K562 (cell line): ENCODE measurements around the gene RILP. TPM values are rescaled to one million over a fixed set of nuclear protein-coding genes. Genes with fewer than 3 reads are reported as not detected.

ENCODE experiments used
- ATAC-seq: fragments of 200-7000 bp; cut with Tn5 transposase; 3 replicates; pipeline ENCODE4 v1.9.1; 2020; ENCODE audit warnings: moderate library complexity
- BruUV-seq: library from RNA; stranded (reverse); fragments of 400-500 nt; replicated peaks from 2 replicates; lab custom pipeline; 2021; lab: Mats Ljungman, UMichigan
- CTCF ChIA-PET: fragments of 300-600 bp; formaldehyde crosslinking; extraction: SDS; loops from one replicate; lab custom pipeline; 2021; ENCODE audit warnings: low intra/inter-chr PET ratio; lab: Yijun Ruan, JAX
- POLR2A ChIA-PET: fragments of 300-600, 350-650 bp; sonication (Branson Sonifier 250); formaldehyde crosslinking; extraction: SDS; loops from one replicate; lab custom pipeline; 2021; ENCODE audit warnings: antibody characterized with exemption, inconsistent platforms; lab: Yijun Ruan, JAX
- DNase-seq, 4 experiments: peaks; one replicate each; pipeline versions ENCODE4 v3.0.0 to v3.0.0-alpha.2; 2011 to 2018; ENCODE audit warnings: low spot score in 3 of 4, mixed read lengths in 3 of 4; ENCODE audit errors: extremely low read depth in 1 of 4
- FAIRE-seq: peaks from 2 replicates; lab custom pipeline; 2011; peaks lifted over from hg19 to GRCh38; lab: Jason Lieb, UNC
- H2AFZ ChIP-seq: 2 replicates; pipeline ENCODE4 v1.6.0; 2011; ENCODE audit warnings: low read depth, low read length, control low read depth, inconsistent platforms
- H3K27ac ChIP-seq: fragments of 200-600 bp; 3 replicates; pipeline ENCODE4 v1.8.0; 2011; ENCODE audit warnings: low read depth, mild to moderate bottlenecking, control low read depth, inconsistent platforms, low read length, moderate library complexity, mixed read lengths; ENCODE audit errors: extremely low read depth
- H3K27me3 ChIP-seq, 2 experiments: fragments of 300-600 bp in 1 of 2; 2 replicates in 1 of 2; 3 replicates in 1 of 2; pipeline versions ENCODE4 v1.6.0 to v1.8.0; 2011; ENCODE audit warnings: inconsistent platforms in 2 of 2, low read length in 2 of 2, mild to moderate bottlenecking in 1 of 2, mixed read lengths in 1 of 2, moderate library complexity in 1 of 2; ENCODE audit not compliant: control insufficient read depth in 2 of 2, insufficient read depth in 2 of 2
- H3K36me3 ChIP-seq: fragments of 300-600 bp; 3 replicates; pipeline ENCODE4 v1.8.0; 2011; ENCODE audit warnings: mild to moderate bottlenecking, low read length, inconsistent platforms; ENCODE audit not compliant: control insufficient read depth, insufficient read depth
- H3K4me1 ChIP-seq, 2 experiments: fragments of 200-600 bp in 1 of 2; replicated peaks in 1 of 2; 2 replicates in 1 of 2; 3 replicates in 1 of 2; pipeline versions ENCODE4 v1.5.1 to v1.8.0; 2011; ENCODE audit warnings: inconsistent platforms in 2 of 2, low read length in 2 of 2, mild to moderate bottlenecking in 1 of 2, mixed read lengths in 1 of 2, moderate library complexity in 1 of 2; ENCODE audit not compliant: control insufficient read depth in 2 of 2, insufficient read depth in 2 of 2
- H3K4me2 ChIP-seq: 2 replicates; pipeline ENCODE4 v1.6.1; 2011; ENCODE audit warnings: low read length, control low read depth, inconsistent platforms, mixed read lengths; ENCODE audit not compliant: insufficient read depth
- H3K4me3 ChIP-seq: fragments of 200-600 bp; sonication (generic), shearing (Covaris generic); 2 replicates; pipeline ENCODE4 v1.5.1; 2016; ENCODE audit warnings: control low read depth, inconsistent platforms
- H3K79me2 ChIP-seq: fragments of 200-600 bp; 3 replicates; pipeline ENCODE4 v1.8.0; 2011; ENCODE audit warnings: low read length, inconsistent platforms; ENCODE audit not compliant: control insufficient read depth, insufficient read depth
- H3K9ac ChIP-seq, 2 experiments: 2 replicates each; pipeline versions ENCODE4 v1.6.0 to v1.6.1; 2011; ENCODE audit warnings: low read depth in 2 of 2, low read length in 2 of 2, control low read depth in 1 of 2, inconsistent platforms in 1 of 2, mild to moderate bottlenecking in 1 of 2, mixed read lengths in 1 of 2; ENCODE audit not compliant: insufficient read depth in 1 of 2
- H3K9me1 ChIP-seq: one replicate; pipeline ENCODE4 v1.6.0; 2011; ENCODE audit warnings: inconsistent platforms, mild to moderate bottlenecking, low read length, moderate library complexity; ENCODE audit not compliant: control insufficient read depth, insufficient read depth
- H3K9me3 ChIP-seq: replicated peaks from 2 replicates; pipeline ENCODE4 v1.5.1; 2011; ENCODE audit warnings: low read depth, low read length, inconsistent platforms; ENCODE audit not compliant: control insufficient read depth, insufficient read depth
- H4K20me1 ChIP-seq: replicated peaks from 2 replicates; pipeline ENCODE4 v1.6.1; 2011; ENCODE audit warnings: low read length, inconsistent platforms, mixed read lengths; ENCODE audit not compliant: control insufficient read depth, insufficient read depth
- ETV5 ChIP-seq: sonication (generic); formaldehyde crosslinking; IDR thresholded peaks from 2 replicates; pipeline ENCODE4 v1.4.0; 2020; ENCODE audit warnings: low read depth, mild to moderate bottlenecking, missing genetic modification reagents
- HIVEP1 ChIP-seq: fragments of 250-450 bp; sonication (Bioruptor Pico); IDR thresholded peaks from 2 replicates; pipeline ENCODE4 v1.4.0; 2020; ENCODE audit warnings: mild to moderate bottlenecking
- L3MBTL2 ChIP-seq: fragments of 450-650 bp; IDR thresholded peaks from 2 replicates; pipeline ENCODE4 v1.6.1; 2016; ENCODE audit warnings: mild to moderate bottlenecking, moderate library complexity
- NFIC ChIP-seq: fragments of 450-650 bp; IDR thresholded peaks from 2 replicates; pipeline ENCODE4 v1.6.1; 2017; ENCODE audit warnings: mild to moderate bottlenecking, inconsistent platforms
- PURB ChIP-seq: sonication (generic); formaldehyde crosslinking; IDR thresholded peaks from 2 replicates; pipeline ENCODE4 v1.9.0; 2021; ENCODE audit warnings: low read depth, mild to moderate bottlenecking, missing genetic modification reagents
- RBM17 ChIP-seq: fragments of 200-400 bp; formaldehyde crosslinking; IDR thresholded peaks from 2 replicates; pipeline ENCODE4 v1.6.1; 2017; ENCODE audit warnings: low read depth, mild to moderate bottlenecking, low read length, borderline replicate concordance
- RBM39 ChIP-seq: fragments of 200-400 bp; formaldehyde crosslinking; optimal IDR thresholded peaks from 2 replicates; pipeline ENCODE3; 2018; ENCODE audit warnings: low read depth, low read length
- RFX7 ChIP-seq: fragments of 250-450 bp; sonication (Bioruptor Pico); IDR thresholded peaks from 2 replicates; pipeline ENCODE4 v1.5.1; 2021; ENCODE audit warnings: mild to moderate bottlenecking
- SAFB2 ChIP-seq: fragments of 200-400 bp; formaldehyde crosslinking; IDR thresholded peaks from 2 replicates; pipeline ENCODE4 v1.6.1; 2018; ENCODE audit warnings: borderline replicate concordance, low read length, low read depth, moderate library complexity; ENCODE audit not compliant: severe bottlenecking
- TAF9B ChIP-seq: fragments of 450-650 bp; IDR thresholded peaks from 2 replicates; pipeline ENCODE4 v1.6.1; 2018; ENCODE audit warnings: mild to moderate bottlenecking; ENCODE audit not compliant: partially characterized antibody
- ZNF347 ChIP-seq: fragments of 450-650 bp; formaldehyde crosslinking; IDR thresholded peaks from 2 replicates; pipeline ENCODE4 v1.4.0; 2020; ENCODE audit warnings: low read depth, mild to moderate bottlenecking, moderate library complexity
- ZNF695 ChIP-seq: fragments of 450-650 bp; formaldehyde crosslinking; IDR thresholded peaks from 2 replicates; pipeline ENCODE4 v1.4.0; 2020; ENCODE audit warnings: mild to moderate bottlenecking, moderate library complexity
- ZNF699 ChIP-seq: fragments of 250-450 bp; sonication (Bioruptor Pico); IDR thresholded peaks from 2 replicates; pipeline ENCODE4 v1.8.0; 2021; ENCODE audit warnings: mild to moderate bottlenecking, moderate library complexity; ENCODE audit not compliant: insufficient replicate concordance
- WGBS: fragments of 100-300 bp; shearing (Covaris generic); methylation state at CpG from one replicate; pipeline ENCODE4 v1.1.6; 2016; ENCODE audit warnings: low coverage, mixed read lengths; ENCODE audit not compliant: insufficient coverage; ENCODE audit errors: missing lambda C conversion rate; 5-methylcytosine and 5-hydroxymethylcytosine counted together
- in situ Hi-C: fragments of 300-500 bp; cut with MboI; formaldehyde crosslinking; loops from 4 replicates; pipeline ENCODE4 v1.15.0; 2018; ENCODE audit warnings: inconsistent platforms, mixed read lengths
- intact Hi-C: fragments of 100-400 bp; cut with micrococcal nuclease; formaldehyde crosslinking; loops from 2 replicates; pipeline ENCODE4 v1.14.2; 2022
- polyA plus RNA-seq, 8 experiments: library from polyadenylated mRNA; depleted of rRNA in 4 of 8; stranded (reverse) in 5 of 8; unstranded in 3 of 8; fragments of >200 nt; fragmentation: Nextera tagmentation in 2 of 8; fragmentation: Illumina TruSeq in 1 of 8; extraction: Ambion mirVana in 2 of 8; extraction: Trizol in 1 of 8; gene quantifications; 2 replicates each; pipeline versions ENCODE4 v1.2.1 to v1.2.3, GENCODE V29; 2011 to 2014; ENCODE audit warnings: inconsistent platforms in 1 of 8, missing spikeins in 1 of 8
- total RNA-seq, 7 experiments: library from RNA; depleted of rRNA in 6 of 7; stranded (reverse); fragments of >200 nt in 6 of 7; fragmentation: Illumina TruSeq in 2 of 7; extraction: Trizol in 2 of 7; gene quantifications; 2 replicates each; pipeline versions ENCODE4 v1.2.1 to v1.2.3, GENCODE V29; 2011 to 2021; ENCODE audit warnings: low replicate concordance in 1 of 7
- TF ChIP-seq, protein P1 (sequence below): fragments of 250-450 bp; sonication (Bioruptor Pico); IDR thresholded peaks from 2 replicates; pipeline ENCODE4 v1.8.0; 2022; ENCODE audit warnings: inconsistent platforms
- TF ChIP-seq, protein P2 (sequence below), 3 experiments: IDR thresholded peaks in 2 of 3; conservative IDR thresholded peaks in 1 of 3; 2 replicates each; pipeline ENCODE4 v1.5.1; 2011 to 2012; ENCODE audit warnings: low read length in 3 of 3, mild to moderate bottlenecking in 3 of 3, control low read depth in 2 of 3, improper control_type of control experiment in 1 of 3, inconsistent platforms in 1 of 3, low read depth in 1 of 3, mixed read lengths in 1 of 3, moderate library complexity in 1 of 3; ENCODE audit not compliant: insufficient read depth in 2 of 3
- TF ChIP-seq, protein P3 (sequence below), 2 experiments: fragments of 450-650 bp; conservative IDR thresholded peaks; 2 replicates each; pipeline ENCODE4 v1.6.1; 2017; ENCODE audit warnings: mild to moderate bottlenecking in 2 of 2, moderate library complexity in 2 of 2
- TF ChIP-seq, protein P4 (sequence below): fragments of 450-650 bp; formaldehyde crosslinking; IDR thresholded peaks from 2 replicates; pipeline ENCODE4 v1.4.0; 2022; ENCODE audit warnings: mild to moderate bottlenecking, moderate library complexity

RILP gene
- total and polyA plus RNA-seq, 9 of the 15 experiments (the other 6 are each of a cell fraction or from before 2014, with no cell fraction given): 0.75 to 54.9 (median 27.8) TPM

DNA sequence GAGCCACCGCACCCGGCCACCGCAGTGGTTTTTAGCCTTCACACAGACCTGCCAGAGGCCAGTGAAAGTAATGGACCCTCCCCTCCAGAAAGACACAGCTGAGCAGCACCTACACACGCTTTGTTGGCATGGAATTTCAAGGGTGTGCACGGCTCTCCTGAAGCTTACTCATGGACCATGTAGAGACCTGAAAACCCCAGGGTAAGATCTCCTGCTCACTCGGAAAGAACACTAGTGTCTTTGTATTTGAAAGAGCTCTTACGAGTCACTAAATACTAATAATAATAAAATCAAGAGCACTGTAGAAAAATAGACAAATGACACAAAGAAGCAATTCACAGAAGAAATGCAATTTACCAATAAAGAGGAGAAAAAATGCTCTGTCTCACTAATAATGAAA is 41.0 kb downstream of the RILP start (continued):
- TF ChIP-seq, protein P1, sequence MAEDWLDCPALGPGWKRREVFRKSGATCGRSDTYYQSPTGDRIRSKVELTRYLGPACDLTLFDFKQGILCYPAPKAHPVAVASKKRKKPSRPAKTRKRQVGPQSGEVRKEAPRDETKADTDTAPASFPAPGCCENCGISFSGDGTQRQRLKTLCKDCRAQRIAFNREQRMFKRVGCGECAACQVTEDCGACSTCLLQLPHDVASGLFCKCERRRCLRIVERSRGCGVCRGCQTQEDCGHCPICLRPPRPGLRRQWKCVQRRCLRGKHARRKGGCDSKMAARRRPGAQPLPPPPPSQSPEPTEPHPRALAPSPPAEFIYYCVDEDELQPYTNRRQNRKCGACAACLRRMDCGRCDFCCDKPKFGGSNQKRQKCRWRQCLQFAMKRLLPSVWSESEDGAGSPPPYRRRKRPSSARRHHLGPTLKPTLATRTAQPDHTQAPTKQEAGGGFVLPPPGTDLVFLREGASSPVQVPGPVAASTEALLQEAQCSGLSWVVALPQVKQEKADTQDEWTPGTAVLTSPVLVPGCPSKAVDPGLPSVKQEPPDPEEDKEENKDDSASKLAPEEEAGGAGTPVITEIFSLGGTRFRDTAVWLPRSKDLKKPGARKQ (CRISPR knock-in tag): no peak
- TF ChIP-seq, protein P2, sequence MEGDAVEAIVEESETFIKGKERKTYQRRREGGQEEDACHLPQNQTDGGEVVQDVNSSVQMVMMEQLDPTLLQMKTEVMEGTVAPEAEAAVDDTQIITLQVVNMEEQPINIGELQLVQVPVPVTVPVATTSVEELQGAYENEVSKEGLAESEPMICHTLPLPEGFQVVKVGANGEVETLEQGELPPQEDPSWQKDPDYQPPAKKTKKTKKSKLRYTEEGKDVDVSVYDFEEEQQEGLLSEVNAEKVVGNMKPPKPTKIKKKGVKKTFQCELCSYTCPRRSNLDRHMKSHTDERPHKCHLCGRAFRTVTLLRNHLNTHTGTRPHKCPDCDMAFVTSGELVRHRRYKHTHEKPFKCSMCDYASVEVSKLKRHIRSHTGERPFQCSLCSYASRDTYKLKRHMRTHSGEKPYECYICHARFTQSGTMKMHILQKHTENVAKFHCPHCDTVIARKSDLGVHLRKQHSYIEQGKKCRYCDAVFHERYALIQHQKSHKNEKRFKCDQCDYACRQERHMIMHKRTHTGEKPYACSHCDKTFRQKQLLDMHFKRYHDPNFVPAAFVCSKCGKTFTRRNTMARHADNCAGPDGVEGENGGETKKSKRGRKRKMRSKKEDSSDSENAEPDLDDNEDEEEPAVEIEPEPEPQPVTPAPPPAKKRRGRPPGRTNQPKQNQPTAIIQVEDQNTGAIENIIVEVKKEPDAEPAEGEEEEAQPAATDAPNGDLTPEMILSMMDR (IDR thresholded peaks at IDR 0.05 in 2 of 3, conservative IDR thresholded peaks at IDR 0.05 in 1 of 3; ENCODE audit: insufficient read depth in 2 of 3, low read depth in 1 of 3, low read length in 3 of 3): no peak
- no peak for TF ChIP-seq RFX7
- no peak for TF ChIP-seq ZNF695 (CRISPR knock-in tag)
- TF ChIP-seq ZNF347 (CRISPR knock-in tag): no peak
- TF ChIP-seq TAF9B: no peak
- no peak for TF ChIP-seq RBM39
- no peak for TF ChIP-seq ZNF699

- Histone ChIP-seq H3K79me2 (no peaks in the 10 kb centered on the region), H2AFZ (no peak overlapping the region), H4K20me1 (no peaks in the 10 kb centered on the region), H3K4me3 (no peak overlapping the region), H3K4me2 (no peak overlapping the region), H3K27ac (no peak overlapping the region), H3K27me3 (no peaks in the 10 kb centered on the region), H3K36me3 (no peaks in the 10 kb centered on the region), H3K9me1 (no peaks in the 10 kb centered on the region), H3K9ac (no peak overlapping the region), H3K4me1 (peaks cover 0 to 12% of the 10 kb centered on the region in 2 experiments; a peak in 2 of 5 replicates), H3K9me3 (no peaks in the 10 kb centered on the region)
- WGBS: 55% methylated on average over 3 of the region's 5 CpGs
- ChIA-PET POLR2A (interaction anchor here (1.0 to 1.6 kb wide), 2 partner anchors 10 to 20 kb away, joined by 3 read pairs; no protein-coding TSS in a partner anchor), CTCF (no interaction called here)
- FAIRE-seq (no peak), ATAC-seq (no peak), DNase-seq (no peak)
- in situ Hi-C loops: no loop called here
- no TSS peak for BruUV-seq
- intact Hi-C loops: no loop called here
- no peak for TF ChIP-seq SAFB2
- no peak for TF ChIP-seq HIVEP1 (CRISPR knock-in tag)
- TF ChIP-seq L3MBTL2: no peak
- TF ChIP-seq RBM17: no peak
- TF ChIP-seq, protein P3, sequence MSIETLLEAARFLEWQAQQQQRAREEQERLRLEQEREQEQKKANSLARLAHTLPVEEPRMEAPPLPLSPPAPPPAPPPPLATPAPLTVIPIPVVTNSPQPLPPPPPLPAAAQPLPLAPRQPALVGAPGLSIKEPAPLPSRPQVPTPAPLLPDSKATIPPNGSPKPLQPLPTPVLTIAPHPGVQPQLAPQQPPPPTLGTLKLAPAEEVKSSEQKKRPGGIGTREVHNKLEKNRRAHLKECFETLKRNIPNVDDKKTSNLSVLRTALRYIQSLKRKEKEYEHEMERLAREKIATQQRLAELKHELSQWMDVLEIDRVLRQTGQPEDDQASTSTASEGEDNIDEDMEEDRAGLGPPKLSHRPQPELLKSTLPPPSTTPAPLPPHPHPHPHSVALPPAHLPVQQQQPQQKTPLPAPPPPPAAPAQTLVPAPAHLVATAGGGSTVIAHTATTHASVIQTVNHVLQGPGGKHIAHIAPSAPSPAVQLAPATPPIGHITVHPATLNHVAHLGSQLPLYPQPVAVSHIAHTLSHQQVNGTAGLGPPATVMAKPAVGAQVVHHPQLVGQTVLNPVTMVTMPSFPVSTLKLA (conservative IDR thresholded peaks at IDR 0.05): no peak
- TF ChIP-seq, protein P4, sequence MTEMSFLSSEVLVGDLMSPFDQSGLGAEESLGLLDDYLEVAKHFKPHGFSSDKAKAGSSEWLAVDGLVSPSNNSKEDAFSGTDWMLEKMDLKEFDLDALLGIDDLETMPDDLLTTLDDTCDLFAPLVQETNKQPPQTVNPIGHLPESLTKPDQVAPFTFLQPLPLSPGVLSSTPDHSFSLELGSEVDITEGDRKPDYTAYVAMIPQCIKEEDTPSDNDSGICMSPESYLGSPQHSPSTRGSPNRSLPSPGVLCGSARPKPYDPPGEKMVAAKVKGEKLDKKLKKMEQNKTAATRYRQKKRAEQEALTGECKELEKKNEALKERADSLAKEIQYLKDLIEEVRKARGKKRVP (CRISPR knock-in tag): no peak
- TF ChIP-seq PURB (CRISPR knock-in tag): no peak
- TF ChIP-seq ETV5 (CRISPR knock-in tag): no peak
- no peak for TF ChIP-seq NFIC
Measured at GRCh38 chr17:1607971-1608320, 41.7 kb downstream of the RILP start.
